NCI-H748 (cell line): ENCODE results near the gene CSNK1D.
A peak's percentile ranks its signal among the peaks of the same experiment; 100 is the strongest.
"Not testable (repeated sequence)": the region's sequence is repeated elsewhere in the genome, so short reads cannot be mapped to it uniquely, and the experiment has no call there.

Experiments
- DNase-seq: peaks from one replicate; lab custom pipeline; 2025; ENCODE audit not compliant: unreplicated experiment; lab: John Stamatoyannopoulos, UW

Gene CSNK1D

DNA sequence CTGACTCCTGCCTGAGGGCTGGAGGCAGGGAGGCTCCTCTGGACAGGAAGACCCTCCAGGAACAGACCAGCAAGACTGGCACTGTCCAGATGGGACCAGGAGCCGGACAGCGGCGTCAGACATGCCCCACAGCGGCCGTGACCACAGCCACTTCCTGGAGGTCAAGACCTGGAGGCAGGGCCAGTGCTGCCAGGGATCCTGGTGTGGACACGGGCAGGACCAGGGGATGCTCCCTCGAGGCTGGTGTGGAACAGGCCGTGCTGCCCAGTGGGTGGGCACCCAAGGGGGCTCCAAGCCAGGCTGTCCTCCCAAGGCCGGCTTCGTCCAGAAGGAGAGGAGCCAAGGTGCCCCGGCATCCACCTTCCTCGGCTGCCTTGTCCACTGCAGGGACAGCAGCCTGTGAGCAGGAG, 56.4 kb downstream of the CSNK1D start:
- DNase-seq: no peak

- DNase-seq: no peak
Observed at GRCh38 chr17:82216301-82217119, 57.0 kb downstream of the CSNK1D start.

- no peak for DNase-seq
Observed at GRCh38 chr17:82215972-82216300, 57.6 kb downstream of the CSNK1D start.

DNA sequence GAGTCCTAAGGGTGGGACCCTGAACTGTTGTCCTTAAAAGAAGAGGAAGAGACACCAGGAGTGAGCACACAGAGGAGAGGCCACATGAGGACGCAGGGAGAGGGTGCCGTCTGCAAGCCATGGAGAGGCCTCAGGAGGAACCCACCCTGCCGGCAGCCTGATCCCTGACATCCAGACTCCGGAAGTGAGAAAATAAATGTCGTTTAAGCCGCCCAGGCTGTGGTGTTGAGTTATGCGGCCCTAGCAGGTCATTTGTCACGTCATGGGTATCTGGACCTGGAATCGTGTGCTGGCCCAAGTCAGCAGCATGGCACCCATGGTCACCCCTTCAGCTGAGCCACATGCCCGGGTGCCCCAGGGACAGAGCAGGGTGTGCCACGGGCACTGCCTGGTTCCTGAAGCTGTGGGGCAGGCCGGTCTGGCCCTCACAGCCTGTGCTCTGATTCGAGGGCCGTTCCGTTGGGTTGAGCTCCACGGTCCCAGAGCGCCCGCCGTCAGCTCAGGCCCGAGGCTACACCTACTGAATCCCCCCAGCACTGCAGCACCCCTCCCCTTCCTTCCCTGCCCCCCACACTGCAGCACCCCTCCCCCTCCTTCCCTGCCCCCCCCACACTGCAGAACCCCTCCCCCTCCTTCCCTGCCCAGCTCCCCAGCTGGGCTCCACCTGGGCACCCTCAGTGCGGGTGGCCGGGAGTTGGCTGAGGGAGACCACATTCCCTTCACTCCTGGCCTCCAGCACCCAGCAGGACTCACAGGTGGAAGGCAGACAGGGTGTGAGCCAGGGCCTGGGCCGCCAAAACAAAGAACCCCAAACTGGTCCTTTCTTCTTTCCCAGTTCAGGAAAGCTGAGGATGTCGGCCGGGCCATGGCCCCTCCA, 58.2 kb downstream of the CSNK1D start:
- no peak for DNase-seq

DNA sequence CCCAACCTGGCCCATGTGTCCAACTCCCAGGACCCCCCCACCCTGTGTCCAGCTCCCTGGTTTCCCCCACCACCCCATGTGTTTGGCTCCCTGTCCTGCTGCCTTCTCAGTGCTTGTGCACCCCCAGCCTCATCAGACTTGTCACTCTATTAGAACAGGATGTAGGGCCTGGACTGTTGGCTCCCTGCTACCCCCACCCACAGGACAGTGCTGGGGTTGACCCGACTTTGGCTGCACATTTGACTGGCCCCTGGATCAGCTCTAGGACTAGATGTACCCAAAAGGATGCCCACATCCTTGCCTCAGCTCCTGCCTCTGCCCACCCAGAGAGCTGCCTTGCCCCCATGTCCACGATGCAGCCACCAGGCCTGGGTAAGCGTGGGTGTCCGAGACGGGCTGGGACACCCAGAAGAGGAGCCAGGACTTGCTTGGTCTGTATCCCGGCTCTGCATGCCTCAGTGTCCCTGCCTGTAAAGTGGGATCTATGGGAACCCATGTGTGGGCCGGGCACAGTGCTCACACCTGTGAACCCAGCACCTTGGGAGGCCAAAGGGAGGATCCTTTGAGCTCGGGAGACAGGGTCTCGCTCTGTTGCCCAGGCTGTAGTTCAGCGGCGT, 59.4 kb downstream of the CSNK1D start:
- DNase-seq: no peak

DNA sequence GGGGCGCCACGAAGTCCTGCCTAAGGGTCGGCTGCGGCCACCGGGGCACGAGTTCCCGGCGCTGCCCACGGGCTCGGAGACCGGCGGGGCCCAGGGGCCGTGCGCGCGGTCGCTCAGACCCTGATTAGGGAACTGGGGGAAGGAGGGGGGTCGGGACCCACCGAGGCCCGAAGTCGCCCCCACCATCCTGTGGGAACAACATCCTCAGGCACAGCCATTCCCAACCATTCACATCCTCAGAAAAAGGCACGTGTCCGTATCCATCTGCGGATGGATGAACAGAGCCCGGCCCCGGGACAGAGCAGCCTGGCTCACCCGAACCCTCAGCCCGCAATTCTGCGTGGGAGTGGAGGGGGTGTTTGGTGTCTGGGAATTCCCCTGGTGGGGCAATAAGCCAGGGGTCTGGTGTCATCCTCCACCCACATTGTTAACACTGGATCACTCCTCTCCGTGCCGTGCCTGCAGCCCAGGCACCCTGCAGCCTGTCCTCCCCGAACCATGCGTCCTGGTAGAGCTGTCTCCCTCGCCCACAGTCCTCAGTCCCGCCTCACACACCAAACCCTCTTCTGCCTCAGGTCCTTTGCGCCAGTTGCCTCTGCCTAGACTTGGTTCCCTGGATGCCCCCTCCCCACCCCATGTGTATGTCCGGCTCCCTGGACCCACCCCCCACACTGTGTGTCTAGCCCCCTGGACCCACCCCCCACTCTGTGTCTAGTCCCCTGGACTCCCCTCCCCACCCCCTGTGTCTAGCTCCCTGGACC, 60.1 kb downstream of the CSNK1D start:
- DNase-seq: peak; percentile 66

- peak; percentile 87 for DNase-seq
Observed at GRCh38 chr17:82212331-82213250, 60.9 kb downstream of the CSNK1D start, which contains the start of gene CCDC57. CCDC57 (minus strand) TSS chr17:82212842; CDS start chr17:82201944, 10,898 bp downstream.

DNA sequence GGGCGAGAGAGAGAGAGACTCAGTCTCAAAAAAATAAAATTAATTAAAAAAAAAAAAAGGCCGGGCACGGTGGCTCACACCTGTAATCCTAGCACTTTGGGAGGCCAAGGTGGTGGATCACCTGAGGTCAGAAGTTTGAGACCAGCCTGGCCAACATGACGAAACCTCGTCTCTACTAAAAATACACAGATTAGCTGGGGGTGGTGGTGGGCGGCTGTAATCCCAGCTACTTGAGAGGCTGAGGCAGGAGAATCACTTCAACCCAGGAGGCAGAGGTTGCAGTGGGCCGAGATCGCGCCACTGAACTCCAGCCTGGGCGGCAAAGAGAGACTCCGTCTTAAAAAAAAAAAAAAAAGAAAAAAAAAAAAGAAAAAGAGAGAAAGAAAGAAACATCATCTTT, 62.8 kb downstream of the CSNK1D start:
- DNase-seq: not testable (repeated sequence)

- DNase-seq: peak; percentile 86
Observed at GRCh38 chr17:82205720-82206508, 67.6 kb downstream of the CSNK1D start.

DNA sequence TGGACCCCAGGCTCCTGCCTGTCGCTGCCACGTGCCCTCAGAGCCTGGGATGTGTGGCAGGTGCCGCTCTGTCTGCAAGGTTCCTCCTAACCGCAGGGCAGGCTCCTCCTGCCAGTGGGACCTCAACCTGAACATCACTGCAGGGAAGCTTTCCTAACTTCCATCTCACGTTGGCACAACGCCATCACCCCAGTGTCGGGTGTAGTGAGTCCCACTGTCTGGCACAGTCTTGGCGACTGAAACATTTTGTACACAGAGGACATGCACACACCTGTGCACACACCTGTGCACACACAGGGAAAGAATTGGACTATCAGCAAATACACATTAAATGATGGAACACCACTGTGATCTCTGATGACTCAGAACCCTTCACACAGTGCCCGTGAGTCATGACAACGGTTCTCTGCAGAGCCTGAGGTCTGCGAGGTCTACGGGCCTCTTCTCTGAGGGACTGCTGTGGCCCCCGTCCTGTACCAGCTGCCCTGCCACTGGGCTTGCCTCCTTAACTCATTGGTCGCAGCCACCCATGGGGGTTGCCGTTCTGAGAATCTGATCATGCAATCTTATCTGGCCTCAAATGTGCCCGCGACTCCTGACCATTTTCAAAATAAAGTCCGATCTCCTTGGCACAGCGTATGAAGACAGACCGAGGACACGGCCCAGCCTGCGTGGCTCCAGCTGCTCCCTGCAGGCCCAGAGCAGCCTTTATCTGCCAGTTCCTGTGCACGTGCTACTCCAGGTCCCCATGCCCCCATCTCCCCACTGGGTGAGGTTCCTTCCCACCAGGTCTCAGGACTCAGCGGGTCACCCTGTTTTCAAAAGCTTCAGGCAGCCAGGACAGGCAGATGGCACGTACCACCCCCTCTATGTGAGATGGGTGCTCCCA, 68.4 kb downstream of the CSNK1D start:
- peak; percentile 64 for DNase-seq

DNA sequence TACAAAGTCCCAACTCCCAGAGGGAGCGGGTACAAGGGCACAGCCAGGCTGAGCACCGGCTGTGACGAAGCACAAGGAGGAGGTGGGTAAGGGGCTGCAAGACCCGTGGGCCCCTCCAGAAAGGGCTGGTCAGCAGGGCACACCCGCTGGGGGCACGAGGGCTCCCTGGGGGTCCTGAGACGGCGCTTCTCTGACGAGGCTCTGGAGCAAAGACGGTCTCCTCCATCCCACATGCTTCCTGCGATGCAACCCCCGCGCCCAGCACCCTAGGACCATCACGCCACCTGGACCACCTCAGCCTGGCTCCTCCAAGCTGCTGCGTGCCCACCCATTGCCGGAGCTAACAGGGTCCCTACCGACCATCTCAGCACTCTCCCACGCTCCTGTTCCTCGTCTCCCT, 69.6 kb downstream of the CSNK1D start:
- no peak for DNase-seq

GRCh38 chr17:82202981-82203380, 70.5 kb downstream of the CSNK1D start:
- no peak for DNase-seq

DNA sequence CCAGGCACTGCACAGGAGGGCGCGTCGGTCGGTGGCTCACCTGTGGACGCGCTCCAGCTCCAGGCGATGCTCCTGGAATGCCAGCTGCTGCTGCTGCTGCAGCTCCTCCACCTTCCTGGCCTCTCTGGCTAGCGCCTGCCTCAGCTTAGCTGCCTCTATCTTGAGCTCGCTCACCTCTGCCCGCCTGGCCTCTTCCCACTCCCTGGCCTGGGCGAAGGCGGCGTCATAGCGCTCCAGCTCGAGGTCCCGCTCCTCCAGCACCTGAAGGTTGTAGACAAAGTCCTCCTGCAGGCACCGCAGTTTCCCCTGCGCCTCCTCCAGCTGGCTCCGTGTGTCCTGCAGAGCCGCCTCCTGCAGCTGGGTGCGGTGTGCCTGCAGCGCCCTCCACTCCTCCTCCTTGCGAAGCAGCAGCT, 72.0 kb downstream of the CSNK1D start:
- DNase-seq: no peak

- no peak for DNase-seq
Observed at GRCh38 chr17:82200743-82201497, 72.6 kb downstream of the CSNK1D start.

- no peak for DNase-seq
Observed at GRCh38 chr17:82200135-82200534, 73.4 kb downstream of the CSNK1D start.

- no peak for DNase-seq
Observed at GRCh38 chr17:82199496-82199895, 74.0 kb downstream of the CSNK1D start.

DNA sequence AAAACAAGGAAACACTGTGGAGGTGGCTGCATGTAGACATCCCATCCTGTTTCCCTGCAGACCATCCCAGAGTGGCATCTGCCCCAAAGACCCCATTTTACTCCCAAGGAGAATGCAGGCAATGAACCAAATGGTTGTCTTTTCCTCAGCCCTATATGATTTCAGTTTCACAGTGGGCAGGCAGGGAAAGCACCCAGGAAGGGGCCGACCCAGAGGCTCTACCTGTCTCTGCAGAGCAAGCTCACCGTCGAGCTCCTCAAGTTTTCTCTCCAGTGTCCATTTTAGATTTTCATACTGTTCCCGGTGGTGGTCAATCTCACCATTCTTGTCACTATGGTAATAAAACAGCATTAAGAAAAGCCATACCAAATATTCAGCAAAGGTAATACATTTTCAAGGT, 75.4 kb downstream of the CSNK1D start:
- no peak for DNase-seq
